OCI-LY1 (cell line): ENCODE data around the gene MINDY3.

Experiments used
- EZH2 ChIP-seq: fragments of 200-600 bp; sonication (generic), shearing (Covaris generic); IDR thresholded peaks from 2 replicates; pipeline ENCODE4 v1.8.0; 2017; ENCODE audit warnings: borderline replicate concordance, mixed run types, mild to moderate bottlenecking, antibody characterized with exemption, low read length, moderate library complexity, mixed read lengths
- TF ChIP-seq, protein P1 (sequence below): fragments of 200-600 bp; sonication (generic), shearing (Covaris generic); IDR thresholded peaks from 2 replicates; pipeline ENCODE4 v1.5.1; 2017; ENCODE audit warnings: mild to moderate bottlenecking, antibody characterized with exemption, low read length, moderate library complexity, mixed read lengths

DNA sequence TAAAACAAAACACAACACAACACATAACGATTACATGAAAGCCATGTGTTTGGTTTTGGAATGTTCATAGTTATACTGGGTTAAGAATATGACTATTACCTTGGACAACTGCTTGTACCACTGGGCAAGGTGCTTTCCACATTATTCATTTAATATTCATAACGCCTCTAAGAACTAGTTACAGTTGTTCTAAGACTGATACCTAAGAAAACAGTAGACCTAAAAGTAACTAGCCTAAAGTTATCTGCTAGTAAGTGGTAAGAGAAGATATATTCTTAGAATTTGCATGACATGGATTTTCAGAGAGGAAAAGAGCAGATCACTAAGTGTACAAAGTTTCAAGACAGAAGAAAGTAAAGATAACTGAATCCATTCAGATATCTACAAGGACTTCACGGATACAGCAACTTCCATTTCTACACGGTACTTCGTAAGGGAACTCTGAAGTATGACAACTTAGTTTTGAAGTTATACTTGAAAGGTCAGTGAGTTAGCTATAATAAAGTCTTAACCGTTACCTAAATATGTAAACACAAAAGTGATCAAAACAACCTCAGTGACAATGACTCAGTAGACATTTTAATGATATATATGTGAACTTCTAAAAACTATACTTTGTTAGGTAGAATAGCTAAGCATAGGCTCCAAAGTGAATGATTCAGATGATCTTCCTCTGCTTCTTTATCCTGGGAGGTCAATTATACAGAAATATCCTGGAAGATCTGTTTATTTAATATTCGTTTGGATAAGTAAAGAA lies 65.1 kb downstream of the MINDY3 start:
- TF ChIP-seq, protein P1, sequence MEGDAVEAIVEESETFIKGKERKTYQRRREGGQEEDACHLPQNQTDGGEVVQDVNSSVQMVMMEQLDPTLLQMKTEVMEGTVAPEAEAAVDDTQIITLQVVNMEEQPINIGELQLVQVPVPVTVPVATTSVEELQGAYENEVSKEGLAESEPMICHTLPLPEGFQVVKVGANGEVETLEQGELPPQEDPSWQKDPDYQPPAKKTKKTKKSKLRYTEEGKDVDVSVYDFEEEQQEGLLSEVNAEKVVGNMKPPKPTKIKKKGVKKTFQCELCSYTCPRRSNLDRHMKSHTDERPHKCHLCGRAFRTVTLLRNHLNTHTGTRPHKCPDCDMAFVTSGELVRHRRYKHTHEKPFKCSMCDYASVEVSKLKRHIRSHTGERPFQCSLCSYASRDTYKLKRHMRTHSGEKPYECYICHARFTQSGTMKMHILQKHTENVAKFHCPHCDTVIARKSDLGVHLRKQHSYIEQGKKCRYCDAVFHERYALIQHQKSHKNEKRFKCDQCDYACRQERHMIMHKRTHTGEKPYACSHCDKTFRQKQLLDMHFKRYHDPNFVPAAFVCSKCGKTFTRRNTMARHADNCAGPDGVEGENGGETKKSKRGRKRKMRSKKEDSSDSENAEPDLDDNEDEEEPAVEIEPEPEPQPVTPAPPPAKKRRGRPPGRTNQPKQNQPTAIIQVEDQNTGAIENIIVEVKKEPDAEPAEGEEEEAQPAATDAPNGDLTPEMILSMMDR, result no peak
- TF ChIP-seq EZH2, result no peak
